Measurements from ENCODE around the gene ADAMTSL1.

GRCh38 chr9:18743971-18744370 lies 270.0 kb downstream of the ADAMTSL1 start:
- TF ChIP-seq, protein P1, sequence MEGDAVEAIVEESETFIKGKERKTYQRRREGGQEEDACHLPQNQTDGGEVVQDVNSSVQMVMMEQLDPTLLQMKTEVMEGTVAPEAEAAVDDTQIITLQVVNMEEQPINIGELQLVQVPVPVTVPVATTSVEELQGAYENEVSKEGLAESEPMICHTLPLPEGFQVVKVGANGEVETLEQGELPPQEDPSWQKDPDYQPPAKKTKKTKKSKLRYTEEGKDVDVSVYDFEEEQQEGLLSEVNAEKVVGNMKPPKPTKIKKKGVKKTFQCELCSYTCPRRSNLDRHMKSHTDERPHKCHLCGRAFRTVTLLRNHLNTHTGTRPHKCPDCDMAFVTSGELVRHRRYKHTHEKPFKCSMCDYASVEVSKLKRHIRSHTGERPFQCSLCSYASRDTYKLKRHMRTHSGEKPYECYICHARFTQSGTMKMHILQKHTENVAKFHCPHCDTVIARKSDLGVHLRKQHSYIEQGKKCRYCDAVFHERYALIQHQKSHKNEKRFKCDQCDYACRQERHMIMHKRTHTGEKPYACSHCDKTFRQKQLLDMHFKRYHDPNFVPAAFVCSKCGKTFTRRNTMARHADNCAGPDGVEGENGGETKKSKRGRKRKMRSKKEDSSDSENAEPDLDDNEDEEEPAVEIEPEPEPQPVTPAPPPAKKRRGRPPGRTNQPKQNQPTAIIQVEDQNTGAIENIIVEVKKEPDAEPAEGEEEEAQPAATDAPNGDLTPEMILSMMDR (IDR thresholded peaks at IDR 0.05 in 2 of 3, conservative IDR thresholded peaks at IDR 0.05 in 1 of 3; ENCODE audit: borderline replicate concordance in 1 of 3, insufficient read depth in 1 of 3, low read depth in 2 of 3, low read length in 2 of 3) = no peak
- TF ChIP-seq EZH2phosphoT487 (IDR thresholded peaks at IDR 0.05; ENCODE audit: borderline replicate concordance) (no peak), YY1 (IDR thresholded peaks at IDR 0.05; ENCODE audit: extremely low read depth, insufficient replicate concordance, low read depth, low read length) (no peak), POLR2AphosphoS5 (IDR thresholded peaks at IDR 0.05; ENCODE audit: low read depth, low read length) (no peak), ZFX (IDR thresholded peaks at IDR 0.05) (no peak), POLR2A (IDR thresholded peaks at IDR 0.05; ENCODE audit: borderline replicate concordance, extremely low read depth, insufficient read depth, insufficient read length) (no peak), JUND (IDR thresholded peaks at IDR 0.05) (no peak), EZH2 (IDR thresholded peaks at IDR 0.05) (no peak), FOSL1 (IDR thresholded peaks at IDR 0.05; ENCODE audit: low read depth) (no peak), SRF (IDR thresholded peaks at IDR 0.05; ENCODE audit: low read depth) (no peak), CEBPB (IDR thresholded peaks at IDR 0.05; ENCODE audit: low read depth) (no peak), RAD21 (IDR thresholded peaks at IDR 0.05; ENCODE audit: low read depth) (no peak)
- TF ChIP-seq, protein P2, sequence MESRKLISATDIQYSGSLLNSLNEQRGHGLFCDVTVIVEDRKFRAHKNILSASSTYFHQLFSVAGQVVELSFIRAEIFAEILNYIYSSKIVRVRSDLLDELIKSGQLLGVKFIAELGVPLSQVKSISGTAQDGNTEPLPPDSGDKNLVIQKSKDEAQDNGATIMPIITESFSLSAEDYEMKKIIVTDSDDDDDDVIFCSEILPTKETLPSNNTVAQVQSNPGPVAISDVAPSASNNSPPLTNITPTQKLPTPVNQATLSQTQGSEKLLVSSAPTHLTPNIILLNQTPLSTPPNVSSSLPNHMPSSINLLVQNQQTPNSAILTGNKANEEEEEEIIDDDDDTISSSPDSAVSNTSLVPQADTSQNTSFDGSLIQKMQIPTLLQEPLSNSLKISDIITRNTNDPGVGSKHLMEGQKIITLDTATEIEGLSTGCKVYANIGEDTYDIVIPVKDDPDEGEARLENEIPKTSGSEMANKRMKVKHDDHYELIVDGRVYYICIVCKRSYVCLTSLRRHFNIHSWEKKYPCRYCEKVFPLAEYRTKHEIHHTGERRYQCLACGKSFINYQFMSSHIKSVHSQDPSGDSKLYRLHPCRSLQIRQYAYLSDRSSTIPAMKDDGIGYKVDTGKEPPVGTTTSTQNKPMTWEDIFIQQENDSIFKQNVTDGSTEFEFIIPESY (IDR thresholded peaks at IDR 0.05; ENCODE audit: extremely low read depth, insufficient replicate concordance, low read length) = no peak
